Erythroblast (primary cell): ENCODE data around the gene CRACR2B.

Experiments used
- GATA1 ChIP-seq: IDR thresholded peaks from 2 replicates; pipeline ENCODE4 v1.6.1; 2011; ENCODE audit warnings: low read depth, mild to moderate bottlenecking, control low read depth, low read length, moderate library complexity
- POLR2A ChIP-seq: IDR thresholded peaks from 2 replicates; pipeline ENCODE4 v1.6.1; 2011; ENCODE audit warnings: mild to moderate bottlenecking, low read length

- TF ChIP-seq POLR2A (peak; percentile 94), GATA1 (no peak)
These were observed 18.3 kb upstream of the CRACR2B start, which contains the start of gene RPLP2 for GRCh38 chr11:809287-810039.
